ENCODE data around the gene FAT4.

Gene FAT4

GRCh38 chr4:125314676-125315575 lies at the start of gene FAT4:
TSS of gene FAT4 (plus strand) at chr4:125314955. CDS start at chr4:125316412, 1,457 bp downstream.
- peak; percentile 95 for DNase-seq
- H3K9me3 ChIP-seq (ENCODE audit: severe bottlenecking), result no peaks in the 10 kb centered on the region
- 0 out of 2 replicates have a peak, but pooled peaks have one; percentile 12 for TF ChIP-seq CTCF (IDR thresholded peaks at IDR 0.05; ENCODE audit: low read depth, low read length)
- no peak within 1 kb of the TSS for H3K27ac ChIP-seq
- H3K27me3 ChIP-seq (ENCODE audit: insufficient read depth, low read depth, severe bottlenecking), result no peaks in the 10 kb centered on the region
- H3K36me3 ChIP-seq, result no peaks in the 10 kb centered on the region
- peak within 1 kb of the TSS; percentile 89 for H3K4me3 ChIP-seq (ENCODE audit: low read depth, low read length)

GRCh38 chr4:125265846-125266245 lies 48.9 kb upstream of the FAT4 start:
- Histone ChIP-seq H3K9me3 (ENCODE audit: severe bottlenecking) (no peaks in the 10 kb centered on the region), H3K27me3 (ENCODE audit: insufficient read depth, low read depth, severe bottlenecking) (no peaks in the 10 kb centered on the region), H3K27ac (no peak overlapping the region), H3K4me3 (ENCODE audit: low read depth, low read length) (no peak overlapping the region), H3K36me3 (no peaks in the 10 kb centered on the region)
- TF ChIP-seq CTCF (IDR thresholded peaks at IDR 0.05; ENCODE audit: low read depth, low read length), result no peak
- DNase-seq, result no peak

- H3K4me3 ChIP-seq (ENCODE audit: low read depth, low read length), result no peak overlapping the region
- no peaks in the 10 kb centered on the region for H3K9me3 ChIP-seq (ENCODE audit: severe bottlenecking)
- H3K27ac ChIP-seq, result no peak overlapping the region
- H3K36me3 ChIP-seq, result no peaks in the 10 kb centered on the region
- no peaks in the 10 kb centered on the region for H3K27me3 ChIP-seq (ENCODE audit: insufficient read depth, low read depth, severe bottlenecking)
- no peak for DNase-seq
- no peak for TF ChIP-seq CTCF (IDR thresholded peaks at IDR 0.05; ENCODE audit: low read depth, low read length)
Observed at GRCh38 chr4:125266901-125267604, 47.7 kb upstream of the FAT4 start.

- H3K9me3 ChIP-seq (ENCODE audit: severe bottlenecking), result no peaks in the 10 kb centered on the region
- H3K4me3 ChIP-seq (ENCODE audit: low read depth, low read length), result no peak overlapping the region
- no peaks in the 10 kb centered on the region for H3K27me3 ChIP-seq (ENCODE audit: insufficient read depth, low read depth, severe bottlenecking)
- no peak overlapping the region for H3K27ac ChIP-seq
- no peak for DNase-seq
- TF ChIP-seq CTCF (IDR thresholded peaks at IDR 0.05; ENCODE audit: low read depth, low read length), result no peak
- H3K36me3 ChIP-seq, result no peaks in the 10 kb centered on the region
Observed at GRCh38 chr4:125267630-125268029, 47.1 kb upstream of the FAT4 start.

GRCh38 chr4:125268068-125268755 lies 46.5 kb upstream of the FAT4 start:
- Histone ChIP-seq H3K4me3 (ENCODE audit: low read depth, low read length) (no peak overlapping the region), H3K36me3 (no peaks in the 10 kb centered on the region), H3K27ac (no peak overlapping the region), H3K27me3 (ENCODE audit: insufficient read depth, low read depth, severe bottlenecking) (no peaks in the 10 kb centered on the region), H3K9me3 (ENCODE audit: severe bottlenecking) (no peaks in the 10 kb centered on the region)
- DNase-seq, result no peak
- no peak for TF ChIP-seq CTCF (IDR thresholded peaks at IDR 0.05; ENCODE audit: low read depth, low read length)
